GM12891 (cell line): ENCODE data around the gene DUSP6.

ENCODE experiments used
- DNase-seq: peaks from one replicate; pipeline ENCODE4 v3.0.0; 2011; ENCODE audit warnings: low spot score; ENCODE audit not compliant: insufficient read length
- FAIRE-seq: peaks from 2 replicates; lab custom pipeline; 2011; peaks lifted over from hg19 to GRCh38; lab: Jason Lieb, UNC
- PAX5 ChIP-seq: IDR thresholded peaks from 2 replicates; pipeline ENCODE4 v1.6.1; 2011; ENCODE audit warnings: low read length, moderate library complexity, mild to moderate bottlenecking; ENCODE audit not compliant: insufficient read depth, severe bottlenecking
- POLR2A ChIP-seq: IDR thresholded peaks from 2 replicates; pipeline ENCODE4 v1.6.1; 2011; ENCODE audit warnings: low read depth, low read length, control low read depth
- POLR2AphosphoS5 ChIP-seq: IDR thresholded peaks from 2 replicates; pipeline ENCODE4 v1.6.1; 2011; ENCODE audit warnings: low read depth, low read length, control low read depth
- POU2F2 ChIP-seq: IDR thresholded peaks from 2 replicates; pipeline ENCODE4 v1.6.1; 2011; ENCODE audit warnings: low read depth, mild to moderate bottlenecking, control low read depth, low read length, moderate library complexity
- SPI1 ChIP-seq: IDR thresholded peaks from 2 replicates; pipeline ENCODE4 v1.6.1; 2011; ENCODE audit warnings: low read depth, low read length, control low read depth
- TAF1 ChIP-seq: IDR thresholded peaks from 2 replicates; pipeline ENCODE4 v1.6.1; 2011; ENCODE audit warnings: low read depth, low read length, control low read depth

The DUSP6 gene

DNA sequence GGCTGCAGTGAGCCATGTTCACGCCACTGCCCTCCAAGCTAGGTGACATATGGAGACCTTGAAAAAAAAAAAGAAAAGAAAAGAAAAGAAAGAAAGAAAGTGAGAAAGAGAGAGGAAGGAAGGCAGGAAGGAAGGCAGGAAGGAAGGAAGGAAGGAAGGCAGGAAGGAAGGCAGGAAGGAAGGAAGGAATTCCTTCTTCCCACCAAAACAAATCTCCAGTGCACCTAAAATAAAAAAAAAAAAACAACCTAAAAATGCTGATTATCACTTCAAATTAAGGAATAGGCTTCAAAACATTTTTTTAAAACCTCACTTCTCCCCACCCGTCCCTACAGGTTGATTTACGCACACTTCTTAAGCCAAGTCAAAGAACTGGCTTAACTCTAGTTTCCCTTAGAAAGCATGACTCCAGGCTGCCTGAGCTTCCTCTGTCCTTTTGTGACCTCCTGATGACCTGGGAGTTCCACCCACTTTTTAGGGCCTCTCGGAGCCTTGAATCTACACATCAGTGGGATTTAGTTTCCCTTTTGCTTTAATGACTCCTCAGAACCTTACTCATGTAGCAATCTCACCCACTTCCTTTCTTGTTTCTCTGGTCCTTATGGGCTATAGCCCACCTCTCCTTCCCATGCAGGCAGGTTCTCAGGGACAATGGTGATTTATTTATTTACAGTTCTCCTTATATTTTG is 18.6 kb downstream of the DUSP6 start:
- FAIRE-seq (no peak), DNase-seq (no peak)
- peak; percentile 37 for TF ChIP-seq SPI1
- TF ChIP-seq TAF1: no peak

DNA sequence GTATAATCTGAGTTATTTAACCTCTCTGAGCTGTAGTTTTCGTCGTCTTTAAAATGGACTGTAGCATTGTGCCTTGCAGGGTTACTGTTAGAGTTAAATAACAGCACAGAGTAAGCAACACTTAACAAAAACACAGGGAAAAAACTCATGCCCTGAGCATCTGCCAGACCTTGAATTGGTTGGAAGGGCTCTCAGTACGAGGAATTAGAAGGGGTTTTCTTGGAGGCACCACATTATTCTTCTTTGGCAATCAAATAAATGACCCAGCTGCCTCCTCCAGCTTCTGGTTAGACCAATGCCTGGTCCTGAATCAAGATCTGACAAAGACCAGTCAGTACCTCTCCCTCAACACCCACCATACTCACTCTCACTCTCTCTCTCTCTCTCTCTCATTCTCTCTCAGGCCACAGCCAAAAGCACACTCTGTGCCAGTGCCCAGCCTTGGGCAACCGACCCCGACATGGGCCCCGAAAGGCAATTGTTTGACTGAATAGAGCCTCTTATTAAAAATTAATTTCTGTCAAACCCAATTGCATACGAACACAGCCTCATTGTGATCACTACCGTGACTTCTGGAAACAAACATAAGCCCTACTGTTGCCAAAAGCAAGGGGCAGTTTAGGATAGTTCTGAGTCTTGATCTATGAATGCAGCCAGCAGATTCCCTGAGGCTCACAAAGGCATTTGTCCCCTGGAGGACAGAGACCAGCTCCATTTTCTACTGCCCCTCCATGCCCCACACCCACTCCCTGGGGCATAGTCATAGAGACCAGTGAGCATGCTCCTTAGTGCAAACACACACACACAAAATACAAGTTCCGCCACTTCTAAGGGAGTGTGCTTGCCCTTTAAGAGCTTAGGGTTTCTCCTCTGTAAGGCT is 23.9 kb downstream of the DUSP6 start:
- TF ChIP-seq TAF1: no peak
- TF ChIP-seq SPI1: no peak
- TF ChIP-seq POU2F2: no peak
- no peak for TF ChIP-seq POLR2AphosphoS5
- no peak for TF ChIP-seq PAX5
- TF ChIP-seq POLR2A: no peak
- DNase-seq: no peak
- no peak for FAIRE-seq

DNA sequence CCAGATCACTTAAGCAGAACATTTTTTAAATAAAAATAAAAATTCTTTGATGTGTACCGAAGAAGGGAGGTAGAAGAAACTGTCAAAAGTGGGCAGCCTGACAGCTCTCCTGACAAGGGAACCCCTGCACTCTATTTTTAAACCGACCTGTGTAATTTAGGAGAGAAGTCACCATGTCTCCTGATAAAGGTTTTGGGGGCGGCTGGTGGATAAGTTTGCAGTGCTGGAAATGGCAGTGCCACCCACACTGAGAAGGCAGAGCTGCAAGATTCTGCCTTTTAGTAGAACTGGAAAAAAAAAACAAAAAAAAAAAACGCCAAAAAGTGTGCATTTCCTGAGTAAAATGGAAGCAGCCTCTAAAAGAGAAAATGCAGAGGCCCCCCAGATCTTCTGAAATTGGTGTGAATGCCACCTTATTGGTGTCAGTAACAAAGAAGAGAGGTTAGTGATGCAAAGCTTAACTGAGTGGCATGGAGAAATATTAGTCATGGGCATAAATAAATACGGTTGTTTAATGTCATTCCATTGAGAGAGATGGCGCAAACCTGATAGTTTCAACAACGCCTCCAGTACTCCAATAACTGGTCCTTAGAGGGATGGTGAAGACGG is 24.7 kb downstream of the DUSP6 start:
- no peak for DNase-seq
- TF ChIP-seq TAF1: no peak
- no peak for TF ChIP-seq SPI1
- no peak for TF ChIP-seq POU2F2
- TF ChIP-seq POLR2AphosphoS5: no peak
- TF ChIP-seq POLR2A: no peak
- TF ChIP-seq PAX5: no peak
- no peak for FAIRE-seq

DNA sequence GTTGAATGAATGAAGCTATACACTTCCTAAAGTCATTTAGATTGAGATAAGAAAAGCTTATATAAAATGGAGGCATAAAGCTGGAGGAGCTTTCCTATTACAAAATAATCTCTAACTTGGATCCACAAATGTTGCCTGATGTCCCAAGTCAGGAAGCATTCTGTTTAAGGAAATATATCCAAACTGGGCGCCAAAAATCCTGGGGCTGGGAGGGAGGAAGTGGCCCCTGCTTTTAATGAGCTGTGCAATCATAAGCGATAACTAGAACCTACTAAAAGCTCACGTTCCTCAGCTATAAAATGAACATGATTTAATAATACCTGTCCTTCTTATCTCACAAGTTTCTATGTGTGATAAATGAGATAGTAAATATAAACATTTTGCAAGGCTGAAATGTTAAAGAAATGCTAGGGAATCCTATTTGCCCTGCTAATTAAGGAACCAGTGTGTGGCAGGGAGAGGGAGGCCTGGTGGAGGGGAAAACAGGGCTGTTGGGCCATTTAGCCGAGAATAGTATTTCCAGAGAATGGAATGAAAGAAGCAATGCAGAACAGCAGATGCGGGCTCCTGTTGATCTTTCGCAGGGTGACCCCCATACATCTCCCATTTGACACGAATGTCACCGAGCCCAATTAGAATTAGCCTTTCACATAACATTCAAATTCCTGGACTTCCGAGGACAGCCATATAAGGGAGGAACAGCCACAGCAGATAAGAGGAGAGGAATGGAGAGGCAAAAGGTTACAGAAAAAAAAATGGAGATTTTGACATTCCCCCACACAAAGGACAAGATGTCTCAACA is 25.9 kb downstream of the DUSP6 start:
- FAIRE-seq (no peak), DNase-seq (no peak)
- TF ChIP-seq POU2F2 (no peak), TAF1 (no peak), POLR2A (no peak), POLR2AphosphoS5 (no peak), SPI1 (no peak), PAX5 (no peak)

DNA sequence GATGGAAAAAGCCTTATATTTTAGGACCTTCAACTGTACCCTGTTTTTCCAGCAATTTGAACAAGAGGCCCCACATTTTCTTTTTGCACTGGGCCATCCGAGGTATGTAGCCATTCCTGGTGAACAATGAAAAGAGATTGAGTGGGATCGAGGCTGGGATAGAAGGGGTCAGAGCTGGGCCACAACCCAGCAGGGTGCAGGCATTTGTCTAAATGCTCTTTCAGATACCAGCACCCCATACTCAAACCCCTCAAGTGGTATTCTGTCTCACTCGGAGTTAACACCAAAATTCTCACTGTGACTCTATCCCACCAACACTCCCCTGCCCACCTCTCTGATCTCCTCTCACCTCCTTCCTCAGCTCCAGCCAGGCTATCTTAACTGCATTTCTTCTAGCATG is 26.8 kb downstream of the DUSP6 start:
- DNase-seq (no peak), FAIRE-seq (no peak)
- TF ChIP-seq POLR2AphosphoS5: no peak
- TF ChIP-seq POLR2A: no peak
- TF ChIP-seq POU2F2: no peak
- TF ChIP-seq PAX5: no peak
- TF ChIP-seq TAF1: no peak
- no peak for TF ChIP-seq SPI1

DNA sequence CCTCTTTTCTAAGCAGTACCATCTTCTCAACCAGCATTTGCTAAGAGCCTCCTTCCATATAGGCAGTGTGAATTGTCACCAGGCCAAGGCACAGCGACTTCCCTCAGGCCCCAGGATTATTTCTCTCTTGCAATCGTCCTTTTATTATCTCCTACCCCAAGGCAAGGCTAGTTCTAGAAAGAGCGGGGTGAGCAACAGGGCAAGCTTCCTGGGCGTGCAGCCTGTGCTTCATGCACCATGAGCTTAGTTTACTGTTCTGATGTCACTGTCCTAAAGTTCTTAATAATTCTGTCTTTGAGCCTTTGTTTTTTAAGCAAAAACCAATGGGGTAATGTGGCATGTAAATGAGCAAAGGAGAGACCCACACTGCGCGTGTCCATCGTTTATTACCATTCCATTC is 27.9 kb downstream of the DUSP6 start:
- FAIRE-seq: no peak
- no peak for DNase-seq
- TF ChIP-seq SPI1: no peak
- TF ChIP-seq TAF1: no peak
- TF ChIP-seq PAX5: no peak
- TF ChIP-seq POU2F2: no peak
- no peak for TF ChIP-seq POLR2AphosphoS5
- TF ChIP-seq POLR2A: no peak

DNA sequence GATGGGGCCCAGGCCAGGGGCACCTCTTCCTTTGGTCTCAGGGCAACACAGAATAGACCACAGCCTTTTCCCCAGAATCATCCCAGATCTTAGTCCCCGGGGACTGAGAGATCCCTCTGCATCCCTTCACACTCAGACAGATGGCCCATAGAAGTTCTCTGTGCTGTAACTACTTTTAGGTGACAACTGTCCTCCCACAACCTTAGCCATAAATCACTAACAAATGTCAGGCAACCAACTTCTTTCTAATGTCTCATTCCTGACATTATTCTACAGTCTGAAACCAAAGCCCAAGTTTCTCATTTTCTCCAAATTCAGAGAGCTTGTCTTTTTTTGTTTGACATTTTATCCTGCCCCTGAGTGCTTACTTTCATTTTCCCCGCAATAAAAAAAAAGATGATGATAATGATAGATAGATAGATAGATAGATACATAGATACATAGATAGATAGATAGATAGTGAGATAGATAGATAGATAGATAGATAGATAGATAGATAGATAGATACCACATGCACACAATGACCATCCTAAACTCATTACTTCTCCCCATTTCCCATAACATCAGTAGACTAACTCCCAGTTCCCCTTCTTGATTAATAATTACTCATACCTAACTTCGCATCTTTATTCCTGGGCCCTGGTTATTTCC is 28.6 kb downstream of the DUSP6 start:
- FAIRE-seq (no peak), DNase-seq (no peak)

DNA sequence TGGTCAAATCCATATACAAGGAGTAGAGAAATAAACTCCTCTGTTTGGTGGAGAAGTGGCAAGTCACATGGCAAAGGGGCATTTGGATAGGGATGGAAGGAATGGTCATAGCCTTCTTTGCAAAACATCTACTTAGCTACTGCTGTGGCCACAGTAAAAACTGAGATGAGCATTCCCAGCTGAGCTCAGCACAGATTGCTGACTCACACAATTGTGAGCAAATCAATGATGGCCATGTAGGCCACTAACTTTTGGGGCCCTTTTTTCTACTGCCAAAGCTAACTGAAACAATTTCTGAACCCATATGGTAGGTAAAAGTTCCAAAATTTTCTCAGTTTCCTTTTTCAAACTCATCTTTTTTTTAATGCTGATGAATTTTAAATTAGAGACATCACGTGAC is 31.6 kb downstream of the DUSP6 start:
- no peak for DNase-seq
- no peak for TF ChIP-seq TAF1
- no peak for TF ChIP-seq POLR2A
- no peak for TF ChIP-seq POU2F2
- TF ChIP-seq POLR2AphosphoS5: no peak
- TF ChIP-seq PAX5: no peak
- no peak for TF ChIP-seq SPI1
- no peak for FAIRE-seq

More for the DNA sequence above, 28.6 kb downstream of the DUSP6 start:
- TF ChIP-seq TAF1 (no peak), SPI1 (no peak), POLR2A (no peak), POLR2AphosphoS5 (no peak), POU2F2 (no peak), PAX5 (no peak)
